ENCODE measurements around the gene DNAH17.
"Not testable (repeated sequence)": the region's sequence is repeated elsewhere in the genome, so short reads cannot be mapped to it uniquely, and the experiment has no call there.

The DNAH17 gene

GRCh38 chr17:78506454-78507309 lies 70.5 kb downstream of the DNAH17 start:
- DNase-seq, result no peak
- intact Hi-C loops (cut with DNase I), result no loop called here

GRCh38 chr17:78504156-78504925 lies 72.9 kb downstream of the DNAH17 start:
- no peak for DNase-seq
- intact Hi-C loops (cut with DNase I), result no loop called here

GRCh38 chr17:78503388-78503787 lies 73.8 kb downstream of the DNAH17 start:
- intact Hi-C loops (cut with DNase I), result not testable (repeated sequence)

GRCh38 chr17:78502611-78503148 lies 74.5 kb downstream of the DNAH17 start:
- intact Hi-C loops (cut with DNase I), result no loop called here
- no peak for DNase-seq

More at GRCh38 chr17:78503388-78503787, 73.8 kb downstream of the DNAH17 start:
- DNase-seq, result not testable (repeated sequence)

DNA sequence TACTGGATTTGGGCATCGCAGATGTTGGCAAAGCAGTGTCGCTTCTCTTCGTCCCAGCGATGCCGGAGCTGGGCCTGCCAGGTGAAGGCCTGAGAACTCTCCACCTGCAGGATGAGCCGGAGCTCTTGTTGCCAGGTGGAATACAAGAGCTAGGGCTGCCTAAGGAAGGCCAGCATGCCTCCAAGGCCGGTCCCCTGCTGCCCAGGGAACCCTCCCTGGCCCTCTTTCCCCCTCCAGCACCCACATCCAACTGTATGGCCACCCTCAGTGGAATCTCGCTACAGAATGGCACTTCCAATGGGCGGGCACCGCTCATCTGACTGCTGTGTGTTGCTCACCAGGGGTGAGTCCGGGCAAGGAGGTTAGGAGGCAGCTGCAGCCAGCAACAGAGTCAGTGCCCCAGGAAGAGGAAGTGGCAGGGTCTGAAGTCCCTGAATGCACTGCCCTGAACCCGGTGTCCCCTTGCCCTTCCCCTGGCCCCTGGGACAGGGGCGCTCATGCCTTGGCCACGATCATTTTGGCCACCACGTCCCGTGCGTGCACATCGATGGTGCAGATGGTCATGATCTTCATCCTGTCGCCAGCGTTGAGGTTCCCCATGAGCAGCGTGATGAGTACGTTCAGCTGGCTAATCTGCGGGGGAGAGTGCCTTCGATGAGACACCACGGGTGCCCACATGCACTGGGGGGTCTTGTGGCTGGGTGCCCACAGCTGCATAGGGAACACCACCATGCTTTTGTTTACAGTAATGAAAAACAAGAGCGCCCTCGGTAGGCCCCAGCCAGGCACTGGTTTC lies 75.8 kb downstream of the DNAH17 start:
- DNase-seq, result no peak
- intact Hi-C loops (cut with DNase I), result no loop called here

DNA sequence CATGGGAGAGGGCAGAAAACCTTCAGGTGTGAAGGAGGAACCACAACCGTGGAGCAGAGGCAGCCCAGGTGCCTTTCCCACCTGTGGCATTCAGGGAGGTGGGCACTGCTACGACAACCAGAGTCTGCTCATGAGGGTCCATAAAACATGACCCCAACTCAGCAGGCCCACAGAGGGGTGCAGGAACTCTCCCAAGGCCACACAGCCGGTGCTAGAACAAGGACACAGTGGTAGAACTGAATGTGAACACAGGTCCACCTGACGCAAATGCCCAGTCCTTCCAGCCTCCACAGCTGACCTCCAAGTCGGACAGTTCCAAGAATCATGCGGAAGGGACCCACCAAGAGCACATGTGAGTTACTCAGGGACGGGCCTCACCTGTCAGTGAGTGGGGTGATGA lies 76.4 kb downstream of the DNAH17 start:
- intact Hi-C loops (cut with DNase I), result no loop called here
- no peak for DNase-seq

DNA sequence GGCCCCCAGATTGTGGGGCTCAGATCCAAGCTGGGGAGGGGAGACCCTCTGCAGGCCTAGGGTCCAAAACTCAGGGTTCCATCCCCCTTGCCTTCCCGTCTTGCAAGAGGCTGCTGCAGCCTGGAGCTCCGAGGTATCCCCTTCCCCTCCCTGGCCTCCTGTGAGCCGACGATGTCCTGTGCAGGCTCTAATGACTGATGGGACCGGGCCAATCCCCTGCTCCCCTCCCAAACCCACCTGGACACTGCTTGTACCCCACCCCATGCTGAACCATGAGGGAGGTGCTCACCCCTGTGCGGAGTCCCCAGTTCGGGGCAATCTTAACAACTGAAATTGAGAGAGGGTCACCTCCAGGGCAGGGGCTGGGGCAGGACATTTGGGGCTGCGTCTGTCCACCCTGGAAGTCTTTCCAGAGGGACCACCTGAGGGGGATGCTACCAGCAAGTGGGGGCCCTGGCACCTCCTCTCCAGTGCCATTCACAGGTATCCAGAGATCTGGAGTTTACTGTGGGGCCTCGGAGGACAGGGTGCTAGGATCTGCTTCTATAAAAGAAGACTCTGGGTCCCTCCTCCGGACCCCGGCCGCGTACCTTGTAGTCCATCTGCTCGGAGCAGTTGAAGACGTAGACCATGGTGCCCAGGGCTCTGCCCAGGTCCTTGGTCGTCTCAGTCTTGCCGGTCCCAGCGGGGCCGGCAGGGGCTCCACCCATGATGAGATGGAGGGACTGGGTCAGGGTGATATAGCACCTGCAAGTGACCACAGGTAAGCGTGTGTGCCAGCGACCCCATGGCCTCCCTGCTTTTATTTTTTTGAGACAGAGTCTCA lies 77.3 kb downstream of the DNAH17 start:
- intact Hi-C loops (cut with DNase I), result loop anchor here (5.0 to 10.0 kb wide), 2 partner anchors 212 to 295 kb away; no protein-coding TSS in a partner anchor

GRCh38 chr17:78498848-78499247 lies 78.3 kb downstream of the DNAH17 start:
- no peak for DNase-seq
- intact Hi-C loops (cut with DNase I), result loop anchor here (5.0 to 10.0 kb wide), 2 partner anchors 213 to 296 kb away; no protein-coding TSS in a partner anchor

More for the DNA sequence above, 77.3 kb downstream of the DNAH17 start:
- no peak for DNase-seq

- intact Hi-C loops (cut with DNase I), result loop anchor here (5.0 to 10.0 kb wide), 2 partner anchors 215 to 298 kb away; no protein-coding TSS in a partner anchor
- peak; percentile 71 to 95 (median 88) for DNase-seq
Measured at GRCh38 chr17:78497115-78497540, 80.1 kb downstream of the DNAH17 start.

GRCh38 chr17:78496311-78496710 lies 80.9 kb downstream of the DNAH17 start:
- peak in 4 of 42 donors; percentile 31 to 65 (median 35) for DNase-seq
- intact Hi-C loops (cut with DNase I), result loop anchor here (5.0 to 10.0 kb wide), 2 partner anchors 216 to 298 kb away; no protein-coding TSS in a partner anchor

- no peak for DNase-seq
Measured at GRCh38 chr17:78495634-78496033, 81.6 kb downstream of the DNAH17 start.

GRCh38 chr17:78494696-78495330 lies 82.4 kb downstream of the DNAH17 start:
- no peak for DNase-seq
- intact Hi-C loops (cut with DNase I), result loop anchor here (5.0 to 10.0 kb wide), 2 partner anchors 217 to 300 kb away; no protein-coding TSS in a partner anchor

More at GRCh38 chr17:78495634-78496033, 81.6 kb downstream of the DNAH17 start:
- intact Hi-C loops (cut with DNase I), result loop anchor here (5.0 to 10.0 kb wide), 2 partner anchors 217 to 299 kb away; no protein-coding TSS in a partner anchor

- no peak for DNase-seq
- intact Hi-C loops (cut with DNase I), result loop anchor here (10.0 kb wide), 1 partner anchor 301 kb away; no protein-coding TSS in a partner anchor
Measured at GRCh38 chr17:78493853-78494695, 83.1 kb downstream of the DNAH17 start.

GRCh38 chr17:78493450-78493849 lies 83.7 kb downstream of the DNAH17 start:
- intact Hi-C loops (cut with DNase I), result loop anchor here (10.0 kb wide), 1 partner anchor 301 kb away; no protein-coding TSS in a partner anchor
- DNase-seq, result peak in 1 of 42 donors; percentile 57

DNA sequence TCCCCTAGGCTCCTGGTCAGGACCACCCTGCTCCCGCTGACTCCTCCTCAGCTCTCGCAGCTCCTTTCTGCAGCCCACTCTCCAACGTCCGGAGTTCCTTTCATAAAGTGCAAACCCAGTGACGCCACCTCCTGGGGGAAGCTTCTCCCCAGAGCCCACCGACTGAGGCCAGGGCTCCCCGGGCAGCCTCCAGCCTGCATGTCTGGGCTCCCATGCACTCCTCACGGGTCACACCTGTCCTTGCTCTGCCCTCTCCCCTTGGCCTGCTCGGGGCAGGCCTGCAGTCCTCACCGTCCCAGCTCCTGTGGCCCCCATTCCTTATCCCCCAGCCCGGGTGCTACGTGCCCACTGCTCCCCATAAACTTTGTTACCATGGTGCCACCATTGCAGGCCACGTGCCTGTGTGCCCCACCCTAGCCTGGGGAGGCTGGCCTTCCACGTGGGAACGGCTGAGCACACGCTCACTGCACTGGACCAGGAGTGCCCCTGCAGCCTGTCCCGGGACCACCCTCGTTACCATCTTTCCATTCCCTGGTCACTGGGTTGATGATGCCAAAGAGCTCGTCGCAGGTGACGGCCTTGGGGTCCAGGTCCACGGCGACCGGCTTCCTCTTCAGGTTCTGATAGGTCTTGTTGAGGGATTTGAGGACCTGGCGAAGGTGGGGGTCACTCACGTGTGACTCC lies 84.9 kb downstream of the DNAH17 start:
- intact Hi-C loops (cut with DNase I), result loop anchor here (10.0 kb wide), 1 partner anchor 303 kb away; no protein-coding TSS in a partner anchor
- no peak for DNase-seq
